D341Med (cell line): ENCODE data around the gene CST3.
"Not testable (repeated sequence)": the region's sequence is repeated elsewhere in the genome, so short reads cannot be mapped to it uniquely, and the experiment has no call there.

Experiments
- DNase-seq: peaks from one replicate; pipeline ENCODE4 v3.0.0; 2012; ENCODE audit warnings: low spot score

Gene CST3

GRCh38 chr20:23661002-23661429 is 23.3 kb upstream of the CST3 start:
- DNase-seq = no peak

DNA sequence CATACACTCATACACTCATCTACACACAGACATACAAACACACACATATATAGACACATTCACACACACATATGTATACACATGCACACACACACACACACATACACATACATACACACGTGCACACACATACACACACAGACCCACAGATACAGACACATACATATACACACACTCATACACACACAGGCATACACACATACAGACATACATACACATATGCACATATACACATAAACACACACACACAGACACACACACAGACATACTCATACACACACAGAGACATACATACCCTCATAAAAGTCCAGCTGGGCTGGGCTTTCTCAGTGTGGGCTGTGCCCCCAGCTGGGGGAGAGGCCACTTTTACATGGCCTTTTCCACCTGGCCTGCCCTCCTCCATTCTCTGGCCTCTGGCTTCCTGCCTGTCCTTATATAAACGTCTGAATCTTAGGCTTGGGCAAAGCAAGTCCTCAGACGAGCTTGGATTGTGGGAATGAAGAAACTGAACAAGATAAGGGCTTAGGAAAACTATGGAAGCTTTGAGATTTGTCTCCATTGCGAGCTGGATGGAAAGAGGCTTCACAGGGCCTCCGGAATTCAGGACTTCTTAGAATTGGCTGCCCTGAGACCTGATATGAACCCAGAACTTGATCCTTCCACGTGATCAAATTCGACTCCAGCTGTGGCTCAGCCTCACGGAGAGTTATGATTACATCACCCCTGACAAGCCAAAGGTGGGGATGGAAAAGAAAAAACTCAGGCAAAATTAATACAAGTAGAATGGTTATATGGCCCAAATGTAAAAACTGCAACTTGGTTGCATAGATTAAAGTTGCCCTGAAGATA is 22.5 kb upstream of the CST3 start:
- DNase-seq = no peak

- not testable (repeated sequence) for DNase-seq
Measured at GRCh38 chr20:23659610-23659988, 21.8 kb upstream of the CST3 start.

DNA sequence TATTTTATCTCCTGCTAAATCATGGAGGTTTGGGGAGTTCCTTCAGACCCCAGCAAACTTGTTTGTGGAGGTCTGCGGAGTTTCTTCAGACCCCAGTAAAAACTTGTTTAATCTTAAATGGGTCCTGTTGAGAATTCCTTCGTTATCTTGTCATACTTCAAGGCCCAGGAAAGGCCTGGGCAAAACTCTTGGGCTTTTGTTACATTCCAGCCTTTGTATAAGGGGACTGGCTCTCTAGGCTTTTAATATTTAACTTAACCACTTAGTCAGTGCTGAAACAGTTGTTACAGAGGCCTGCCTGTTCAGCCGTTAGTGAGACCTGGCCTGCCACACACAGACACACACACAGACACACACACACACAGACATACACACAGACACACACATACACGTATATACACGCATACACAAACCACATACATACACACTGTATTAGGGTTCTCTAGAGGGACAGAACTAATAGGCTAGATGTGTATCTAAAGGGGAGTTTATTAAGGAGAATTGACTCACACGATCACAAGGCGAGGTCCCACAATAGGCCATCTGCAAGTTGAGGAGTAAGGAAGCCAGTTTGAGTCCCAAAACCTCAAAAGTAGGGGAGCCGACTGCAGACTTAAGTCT is 21.3 kb upstream of the CST3 start:
- DNase-seq = no peak

- DNase-seq = no peak
Measured at GRCh38 chr20:23658336-23658735, 20.6 kb upstream of the CST3 start.

DNA sequence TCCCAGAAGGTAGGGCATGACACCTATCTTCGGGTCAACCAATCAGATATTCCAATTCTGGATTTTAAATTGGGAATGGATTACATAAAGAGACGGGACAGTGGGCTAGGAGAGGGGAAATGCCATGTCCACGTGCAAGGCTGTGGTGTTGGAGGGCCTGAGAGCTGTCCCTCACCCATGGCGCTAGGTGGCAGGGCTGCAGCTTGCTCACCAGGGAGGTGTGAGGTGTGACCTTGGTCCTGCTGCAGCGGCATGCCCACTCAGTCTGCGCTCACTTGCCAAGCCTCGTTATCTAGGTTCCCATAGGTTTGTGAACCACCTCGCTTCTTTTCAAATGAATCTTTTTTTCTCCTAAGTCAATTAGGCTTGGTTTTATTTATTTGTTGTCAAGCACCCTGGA is 19.4 kb upstream of the CST3 start:
- no peak for DNase-seq

GRCh38 chr20:23656372-23656771 is 18.6 kb upstream of the CST3 start:
- DNase-seq = no peak

DNA sequence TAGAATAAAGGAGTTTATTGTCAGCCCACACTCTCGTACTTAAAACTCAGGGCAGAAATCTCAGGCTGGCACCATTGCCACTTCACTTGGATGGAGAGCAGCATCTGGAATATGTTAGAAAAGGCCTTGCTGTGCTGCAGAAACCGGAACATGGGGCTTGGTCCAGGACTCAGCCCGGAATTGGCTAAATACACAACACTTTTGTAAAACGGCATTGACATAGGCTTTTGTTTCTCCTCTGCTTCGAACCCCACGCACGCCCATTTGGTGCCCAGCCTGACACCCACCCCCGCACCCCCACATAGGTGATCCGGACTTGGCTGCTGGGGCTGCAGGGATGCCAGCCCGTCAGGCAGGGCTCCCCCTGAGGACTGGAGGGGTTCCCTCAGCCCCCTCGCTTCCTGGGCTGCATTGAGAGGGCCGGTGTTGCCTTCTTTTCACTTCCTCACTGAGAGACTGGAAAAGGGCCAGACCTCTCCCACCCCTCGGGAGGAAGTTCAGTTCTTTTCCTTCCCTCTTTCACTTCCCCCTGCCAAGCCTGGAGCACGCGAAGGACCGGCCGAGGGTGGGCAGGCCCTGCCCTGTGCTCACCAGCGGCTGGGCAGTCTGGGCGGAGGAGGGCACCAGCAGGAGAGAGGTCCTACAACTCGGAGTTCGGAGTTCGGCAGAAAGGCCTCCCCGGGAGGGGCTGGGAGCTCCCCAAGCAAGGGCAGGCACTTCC is 17.9 kb upstream of the CST3 start:
- no peak for DNase-seq

GRCh38 chr20:23654717-23655116 is 17.0 kb upstream of the CST3 start:
- no peak for DNase-seq

DNA sequence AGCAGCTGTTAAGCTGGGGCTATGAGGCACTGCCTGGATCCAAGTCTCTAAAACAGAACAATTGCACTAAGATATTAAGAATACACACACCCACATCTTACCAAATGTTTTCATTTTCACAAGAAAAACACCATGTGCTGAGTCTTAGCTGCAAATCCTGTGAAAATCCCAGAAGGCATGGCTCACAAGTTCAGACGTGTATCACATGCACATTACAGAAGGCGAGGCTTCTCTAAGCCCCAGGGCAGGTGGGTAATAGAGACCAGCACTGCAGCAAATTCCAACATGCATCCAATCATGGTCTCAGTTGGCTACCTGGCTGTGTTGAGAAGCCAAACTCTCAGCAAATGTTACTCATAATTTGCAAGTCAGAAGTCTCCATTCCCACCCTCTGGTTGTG is 16.2 kb upstream of the CST3 start:
- DNase-seq = no peak

DNA sequence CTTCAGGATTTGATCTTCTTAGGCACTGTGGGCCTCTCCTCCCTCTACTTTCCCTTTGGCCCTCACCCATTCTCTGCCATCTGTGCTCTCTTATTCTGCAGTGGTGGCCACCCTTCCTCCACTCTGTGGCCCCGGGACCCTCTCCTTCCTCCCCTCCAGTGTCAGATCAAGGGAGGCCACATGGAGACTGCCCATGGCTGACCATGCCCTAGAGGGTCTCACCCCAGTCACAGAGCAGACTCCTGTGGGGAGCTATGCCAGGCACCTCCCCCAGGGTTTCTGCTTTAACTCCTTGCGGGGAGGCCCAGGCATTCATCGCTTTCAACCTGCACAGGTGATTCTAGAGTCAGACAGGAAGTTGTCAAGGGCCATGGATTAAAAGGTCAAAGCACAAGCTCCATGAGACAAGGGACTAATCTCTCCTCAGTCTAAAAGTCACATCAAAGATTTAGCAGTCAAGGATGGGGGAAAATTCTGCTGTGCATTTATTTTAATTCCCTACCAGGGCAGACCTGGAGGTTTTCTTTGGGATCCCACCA is 15.7 kb upstream of the CST3 start:
- no peak for DNase-seq

DNA sequence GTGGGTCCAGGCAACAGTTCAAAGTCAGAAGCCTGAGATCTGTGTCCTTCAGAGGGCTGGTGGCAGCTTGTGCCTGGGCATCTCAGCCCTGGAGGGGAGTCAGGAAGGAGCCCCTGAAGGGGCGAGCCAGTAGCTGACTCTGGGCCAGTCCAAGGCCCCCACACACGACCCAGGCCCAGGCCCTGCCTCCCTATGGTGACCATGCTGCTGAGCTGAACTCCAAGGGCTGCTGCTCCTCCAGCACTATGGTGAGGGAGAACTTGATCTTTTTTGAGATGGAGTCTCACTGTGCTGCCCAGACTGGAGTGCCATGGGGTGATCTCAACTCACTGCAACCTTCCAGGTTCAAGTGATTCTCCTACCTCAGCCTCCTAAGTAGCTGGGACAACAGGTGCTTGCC is 15.2 kb upstream of the CST3 start:
- no peak for DNase-seq

GRCh38 chr20:23652371-23652770 is 14.6 kb upstream of the CST3 start:
- DNase-seq = no peak

- no peak for DNase-seq
Measured at GRCh38 chr20:23651117-23651516, 13.4 kb upstream of the CST3 start.

DNA sequence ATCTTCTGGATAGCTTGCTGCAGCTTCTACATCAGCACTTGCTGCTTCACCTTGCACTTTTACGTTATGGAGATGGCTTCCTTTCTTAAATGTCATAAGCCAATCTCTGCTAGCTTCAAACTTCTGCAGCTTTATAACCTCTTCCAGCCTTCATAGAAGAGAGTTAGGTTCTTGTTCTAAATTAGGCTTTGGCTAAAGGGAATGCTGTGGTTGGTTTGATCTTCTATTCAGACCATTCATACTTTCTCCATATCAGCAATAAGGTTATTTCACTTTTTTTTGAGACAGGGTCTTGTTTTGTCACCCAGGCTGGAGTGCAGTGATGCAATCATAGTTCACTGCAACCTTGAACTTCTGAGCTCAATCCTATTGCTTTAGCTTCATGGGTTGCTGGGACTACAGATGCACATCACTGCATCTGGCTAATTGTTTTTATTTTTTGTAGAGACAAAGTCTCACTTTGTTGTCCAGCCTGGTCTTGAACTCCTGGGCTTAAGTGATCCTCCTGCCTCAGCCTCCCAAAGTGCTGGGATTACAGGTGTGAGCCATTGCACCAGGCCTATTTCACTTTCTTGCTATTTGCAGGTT is 12.2 kb upstream of the CST3 start:
- DNase-seq = no peak

- no peak for DNase-seq
Measured at GRCh38 chr20:23649242-23649641, 11.5 kb upstream of the CST3 start.

DNA sequence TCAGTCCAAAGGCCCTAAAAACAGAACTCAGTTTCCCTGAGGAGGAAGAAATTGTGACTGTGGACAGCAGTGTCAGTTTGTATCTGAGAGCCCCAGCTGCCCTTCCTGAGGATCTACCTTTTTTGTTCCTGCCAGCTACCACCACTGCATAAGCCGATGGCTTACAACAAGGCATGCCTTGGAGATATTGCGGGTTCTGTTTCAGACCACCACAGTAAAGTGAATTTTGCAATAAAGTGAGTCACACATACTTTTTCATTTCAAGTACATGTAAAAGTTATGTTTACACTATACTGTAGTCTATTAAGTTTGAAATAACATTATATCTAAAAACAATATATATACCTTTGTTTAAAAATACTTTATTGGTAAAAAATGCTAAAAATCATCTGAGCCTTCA is 9.6 kb upstream of the CST3 start:
- no peak for DNase-seq

- no peak for DNase-seq
Measured at GRCh38 chr20:23646106-23646873, 8.5 kb upstream of the CST3 start.

GRCh38 chr20:23645575-23645974 is 7.8 kb upstream of the CST3 start:
- DNase-seq = no peak

- no peak for DNase-seq
Measured at GRCh38 chr20:23644164-23644563, 6.4 kb upstream of the CST3 start.

DNA sequence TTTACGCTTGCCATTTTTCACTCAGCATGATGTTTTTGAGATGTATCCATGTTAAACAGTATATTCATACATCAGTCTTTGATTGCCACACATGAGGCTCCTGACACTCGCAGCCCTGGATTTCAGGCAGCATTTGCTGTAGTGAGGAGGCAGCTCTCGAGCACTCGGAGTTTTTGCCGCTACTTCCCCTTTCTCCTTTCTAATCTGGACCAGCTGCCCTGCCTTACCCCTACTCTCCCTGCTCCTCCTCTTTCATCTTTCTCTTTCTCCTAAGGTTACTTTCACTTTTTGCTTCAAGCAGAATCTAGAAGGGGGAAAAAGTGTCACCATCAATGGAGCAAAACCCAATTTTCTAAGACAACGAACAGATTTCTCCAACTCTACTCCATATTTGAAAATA is 5.9 kb upstream of the CST3 start:
- no peak for DNase-seq
